ENCODE data around the gene LRMDA. TPM values are rescaled to one million over a fixed set of nuclear protein-coding genes. Genes with fewer than 3 reads are reported as not detected.

LRMDA gene
- total RNA-seq, 1 experiment from 2014 or later, result 4.8 TPM

- ATAC-seq, result peak; percentile 36; the same call in 1 of the 2 replicates
- Histone ChIP-seq H3K9ac (ENCODE audit: low read length) (no peak overlapping the region), H3K27ac (ENCODE audit: low read depth, low read length) (no peak overlapping the region), H3K9me2 (ENCODE audit: insufficient read depth) (no peaks in the 10 kb centered on the region), H3K79me2 (ENCODE audit: insufficient read depth, low read length) (no peaks in the 10 kb centered on the region), H3K9me3 (ENCODE audit: control insufficient read depth in 1 of 2, insufficient read depth in 1 of 2, low read depth in 1 of 2, low read length in 2 of 2) (no peaks in the 10 kb centered on the region), H3K36me3 (ENCODE audit: control insufficient read depth in 1 of 2, insufficient read depth in 2 of 2, low read length in 2 of 2) (no peaks in the 10 kb centered on the region), H3K4me1 (ENCODE audit: control insufficient read depth in 1 of 2, insufficient read depth in 2 of 2, low read length in 2 of 2) (peaks cover 0 to 11% of the 10 kb centered on the region in 2 experiments; a peak in 2 of 4 replicates), H3K4me3 (replicated peaks in 1 of 2; ENCODE audit: low read depth in 1 of 2, low read length in 2 of 2) (no peak overlapping the region), H2AFZ (ENCODE audit: low read depth, low read length, poor library complexity, severe bottlenecking) (no peak overlapping the region), H4K20me1 (ENCODE audit: insufficient read depth) (no peaks in the 10 kb centered on the region), H3K4me2 (ENCODE audit: low read length) (no peak overlapping the region), H3K27me3 (ENCODE audit: insufficient read depth, low read length) (no peaks in the 10 kb centered on the region)
- ChIA-PET RAD21 (ENCODE audit: low non-redundant PET in 1 of 2, low total read pairs in 2 of 2, uncharacterized antibody in 2 of 2, unreplicated experiment in 2 of 2) (interaction anchor here in 1 of 2 experiments (0.8 kb wide), 1 partner anchor 10 kb away, joined by 3 read pairs; no protein-coding TSS in a partner anchor), CTCF (interaction anchor here (1.0 to 5.3 kb wide), 4 partner anchors 10 to 631 kb away, joined by 3 to 37 read pairs (median 6); partner anchors contain the start of gene ZNF503), POLR2A (interaction anchor here (1.3 kb wide), 1 partner anchor 626 kb away, joined by 4 read pairs; the partner anchor contains the start of gene ZNF503)
- no peak for DNase-seq (ENCODE audit: low read depth, low spot score)
- TF ChIP-seq, protein P1, sequence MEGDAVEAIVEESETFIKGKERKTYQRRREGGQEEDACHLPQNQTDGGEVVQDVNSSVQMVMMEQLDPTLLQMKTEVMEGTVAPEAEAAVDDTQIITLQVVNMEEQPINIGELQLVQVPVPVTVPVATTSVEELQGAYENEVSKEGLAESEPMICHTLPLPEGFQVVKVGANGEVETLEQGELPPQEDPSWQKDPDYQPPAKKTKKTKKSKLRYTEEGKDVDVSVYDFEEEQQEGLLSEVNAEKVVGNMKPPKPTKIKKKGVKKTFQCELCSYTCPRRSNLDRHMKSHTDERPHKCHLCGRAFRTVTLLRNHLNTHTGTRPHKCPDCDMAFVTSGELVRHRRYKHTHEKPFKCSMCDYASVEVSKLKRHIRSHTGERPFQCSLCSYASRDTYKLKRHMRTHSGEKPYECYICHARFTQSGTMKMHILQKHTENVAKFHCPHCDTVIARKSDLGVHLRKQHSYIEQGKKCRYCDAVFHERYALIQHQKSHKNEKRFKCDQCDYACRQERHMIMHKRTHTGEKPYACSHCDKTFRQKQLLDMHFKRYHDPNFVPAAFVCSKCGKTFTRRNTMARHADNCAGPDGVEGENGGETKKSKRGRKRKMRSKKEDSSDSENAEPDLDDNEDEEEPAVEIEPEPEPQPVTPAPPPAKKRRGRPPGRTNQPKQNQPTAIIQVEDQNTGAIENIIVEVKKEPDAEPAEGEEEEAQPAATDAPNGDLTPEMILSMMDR (IDR thresholded peaks at IDR 0.05 in 2 of 3, conservative IDR thresholded peaks at IDR 0.05 in 1 of 3; ENCODE audit: borderline replicate concordance in 1 of 3, insufficient read depth in 1 of 3, low read depth in 2 of 3, low read length in 2 of 3), result peak in 1 of 3 experiments; percentile 14; a peak in 1 of 6 replicates
- no peak for TF ChIP-seq JUND (IDR thresholded peaks at IDR 0.05)
- no peak for TF ChIP-seq EZH2phosphoT487 (IDR thresholded peaks at IDR 0.05; ENCODE audit: borderline replicate concordance)
- TF ChIP-seq, protein P2, sequence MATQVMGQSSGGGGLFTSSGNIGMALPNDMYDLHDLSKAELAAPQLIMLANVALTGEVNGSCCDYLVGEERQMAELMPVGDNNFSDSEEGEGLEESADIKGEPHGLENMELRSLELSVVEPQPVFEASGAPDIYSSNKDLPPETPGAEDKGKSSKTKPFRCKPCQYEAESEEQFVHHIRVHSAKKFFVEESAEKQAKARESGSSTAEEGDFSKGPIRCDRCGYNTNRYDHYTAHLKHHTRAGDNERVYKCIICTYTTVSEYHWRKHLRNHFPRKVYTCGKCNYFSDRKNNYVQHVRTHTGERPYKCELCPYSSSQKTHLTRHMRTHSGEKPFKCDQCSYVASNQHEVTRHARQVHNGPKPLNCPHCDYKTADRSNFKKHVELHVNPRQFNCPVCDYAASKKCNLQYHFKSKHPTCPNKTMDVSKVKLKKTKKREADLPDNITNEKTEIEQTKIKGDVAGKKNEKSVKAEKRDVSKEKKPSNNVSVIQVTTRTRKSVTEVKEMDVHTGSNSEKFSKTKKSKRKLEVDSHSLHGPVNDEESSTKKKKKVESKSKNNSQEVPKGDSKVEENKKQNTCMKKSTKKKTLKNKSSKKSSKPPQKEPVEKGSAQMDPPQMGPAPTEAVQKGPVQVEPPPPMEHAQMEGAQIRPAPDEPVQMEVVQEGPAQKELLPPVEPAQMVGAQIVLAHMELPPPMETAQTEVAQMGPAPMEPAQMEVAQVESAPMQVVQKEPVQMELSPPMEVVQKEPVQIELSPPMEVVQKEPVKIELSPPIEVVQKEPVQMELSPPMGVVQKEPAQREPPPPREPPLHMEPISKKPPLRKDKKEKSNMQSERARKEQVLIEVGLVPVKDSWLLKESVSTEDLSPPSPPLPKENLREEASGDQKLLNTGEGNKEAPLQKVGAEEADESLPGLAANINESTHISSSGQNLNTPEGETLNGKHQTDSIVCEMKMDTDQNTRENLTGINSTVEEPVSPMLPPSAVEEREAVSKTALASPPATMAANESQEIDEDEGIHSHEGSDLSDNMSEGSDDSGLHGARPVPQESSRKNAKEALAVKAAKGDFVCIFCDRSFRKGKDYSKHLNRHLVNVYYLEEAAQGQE (IDR thresholded peaks at IDR 0.05; ENCODE audit: low read depth), result no peak
- TF ChIP-seq EGR1 (IDR thresholded peaks at IDR 0.05; ENCODE audit: low read depth), result no peak
- no peak for TF ChIP-seq TCF7L2 (IDR thresholded peaks at IDR 0.05; ENCODE audit: borderline replicate concordance, extremely low read depth, insufficient read depth, insufficient read length)
- TF ChIP-seq FOSL1 (IDR thresholded peaks at IDR 0.05; ENCODE audit: low read depth), result no peak
- intact Hi-C loops (cut with micrococcal nuclease), result no loop called here
- no TSS peak for BruUV-seq (replicated peaks)
These were observed 595.5 kb downstream of the LRMDA start for GRCh38 chr10:76026905-76027304.

All from HCT116 (cell line).